NCI-H187 treated with DMSO at 0.1 percent for 48 hours (cell line): ENCODE measurements around the gene SERPINA4.

Experiments used
- DNase-seq: peaks from one replicate; lab custom pipeline; 2025; lab: John Stamatoyannopoulos, UW

Gene SERPINA4, protein sequence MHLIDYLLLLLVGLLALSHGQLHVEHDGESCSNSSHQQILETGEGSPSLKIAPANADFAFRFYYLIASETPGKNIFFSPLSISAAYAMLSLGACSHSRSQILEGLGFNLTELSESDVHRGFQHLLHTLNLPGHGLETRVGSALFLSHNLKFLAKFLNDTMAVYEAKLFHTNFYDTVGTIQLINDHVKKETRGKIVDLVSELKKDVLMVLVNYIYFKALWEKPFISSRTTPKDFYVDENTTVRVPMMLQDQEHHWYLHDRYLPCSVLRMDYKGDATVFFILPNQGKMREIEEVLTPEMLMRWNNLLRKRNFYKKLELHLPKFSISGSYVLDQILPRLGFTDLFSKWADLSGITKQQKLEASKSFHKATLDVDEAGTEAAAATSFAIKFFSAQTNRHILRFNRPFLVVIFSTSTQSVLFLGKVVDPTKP

DNA sequence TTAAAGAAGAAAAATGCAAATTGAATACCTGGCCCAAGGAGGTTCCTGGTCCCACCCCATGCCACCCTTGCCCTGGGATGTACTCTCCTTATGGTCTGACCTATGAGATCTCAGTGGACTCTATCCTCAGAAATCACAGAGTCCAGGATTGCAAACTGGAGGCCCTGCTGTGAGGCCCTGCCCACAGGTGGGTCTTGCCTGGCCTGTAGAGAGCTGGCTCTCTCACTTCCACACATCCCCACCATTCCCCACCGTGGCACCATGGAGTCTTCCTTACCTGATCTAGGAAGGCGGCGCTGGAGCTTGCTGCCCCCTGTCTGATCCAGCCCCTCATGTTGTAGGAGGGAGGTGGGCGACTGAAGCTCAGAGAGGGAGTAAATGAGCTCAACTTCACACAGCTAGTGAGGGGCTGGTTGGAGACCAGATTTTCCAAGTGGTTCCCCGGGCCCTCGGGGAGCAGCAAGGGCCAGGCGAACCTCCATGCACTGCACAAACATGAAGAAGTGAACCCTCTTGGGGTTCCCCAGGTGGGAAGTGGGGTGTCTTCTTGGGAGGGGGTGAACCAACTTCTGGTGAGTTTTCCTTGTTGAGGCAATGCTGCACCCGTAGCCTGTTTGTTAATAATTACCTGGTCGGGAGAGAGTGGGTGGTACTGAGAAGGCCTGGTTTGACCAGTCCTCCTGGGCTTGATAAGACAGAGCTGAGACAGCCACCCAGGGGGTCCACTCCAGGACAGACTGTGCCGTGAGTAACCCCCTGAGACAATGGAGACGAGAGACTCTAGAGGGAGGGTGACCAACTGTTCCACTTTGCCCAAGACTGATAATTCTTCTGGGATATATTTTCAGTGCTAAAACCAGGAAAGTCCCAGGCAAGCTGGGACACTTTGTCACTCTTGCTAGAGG lies at the start of gene SERPINA4:
TSS of gene SERPINA4 (plus strand) at position 692 of the 905 bp plus-strand sequence. CDS start 2,041 bp downstream, outside the sequence.
- DNase-seq, result no peak

DNA sequence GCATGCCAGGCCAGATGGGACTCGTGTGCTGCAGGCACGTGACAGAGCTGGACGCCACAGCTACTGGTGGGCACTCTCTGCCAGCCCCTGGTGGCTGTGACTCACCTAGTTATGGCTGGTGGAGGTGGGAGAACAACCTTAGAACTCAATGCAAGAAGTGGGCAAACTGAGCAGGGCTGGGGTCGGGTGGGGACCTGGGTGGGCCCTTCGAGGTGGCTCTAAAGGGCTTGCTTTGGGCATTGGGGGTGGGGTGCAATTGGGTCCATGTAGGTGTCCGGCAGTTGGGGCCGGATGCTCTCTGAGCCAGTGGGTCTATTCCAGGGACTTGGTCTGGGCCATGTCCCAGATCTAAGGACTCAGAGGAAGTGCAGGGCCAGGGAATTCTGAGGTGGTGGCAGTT lies 46.9 kb upstream of the SERPINA4 start:
- no peak for DNase-seq

DNA sequence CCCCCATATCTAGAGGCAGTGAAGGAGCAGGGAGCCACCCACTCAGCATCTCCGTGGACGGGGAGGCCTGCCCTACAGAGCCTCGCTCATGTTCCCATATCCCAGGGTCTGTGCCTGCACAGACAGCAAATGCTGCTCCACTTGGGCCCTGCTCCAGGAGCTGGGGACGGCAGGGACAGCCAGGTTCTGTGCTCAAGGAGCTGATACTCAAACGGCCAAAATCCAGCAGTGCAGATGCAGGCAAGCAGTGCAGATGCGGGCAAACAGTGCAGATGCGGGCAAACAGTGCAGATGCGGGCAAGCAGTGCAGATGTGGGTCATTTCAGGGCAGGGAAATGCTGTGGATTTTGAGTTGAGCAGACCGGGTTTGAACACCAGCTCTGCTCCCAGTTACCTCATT lies 45.8 kb upstream of the SERPINA4 start:
- DNase-seq, result no peak

DNA sequence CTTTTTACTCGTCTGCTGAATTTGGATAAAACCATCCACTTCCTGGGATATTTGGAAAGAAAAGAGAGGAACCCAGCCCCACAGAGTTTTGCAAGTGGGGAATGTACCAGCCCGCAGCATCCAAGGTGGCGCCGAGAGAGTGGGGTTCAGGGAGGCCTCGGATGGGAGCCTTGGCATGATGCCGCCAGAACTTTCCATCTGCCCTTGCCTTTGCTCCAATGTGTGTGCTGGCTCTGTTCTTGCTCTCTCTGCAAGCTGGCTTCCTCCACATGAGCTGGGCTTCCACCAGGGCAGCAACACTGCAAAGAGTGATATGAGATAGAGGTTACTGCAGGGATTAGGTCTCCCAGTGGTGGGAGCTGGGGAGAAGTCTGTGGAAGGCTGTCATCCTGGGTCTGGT lies 45.4 kb upstream of the SERPINA4 start:
- no peak for DNase-seq

DNA sequence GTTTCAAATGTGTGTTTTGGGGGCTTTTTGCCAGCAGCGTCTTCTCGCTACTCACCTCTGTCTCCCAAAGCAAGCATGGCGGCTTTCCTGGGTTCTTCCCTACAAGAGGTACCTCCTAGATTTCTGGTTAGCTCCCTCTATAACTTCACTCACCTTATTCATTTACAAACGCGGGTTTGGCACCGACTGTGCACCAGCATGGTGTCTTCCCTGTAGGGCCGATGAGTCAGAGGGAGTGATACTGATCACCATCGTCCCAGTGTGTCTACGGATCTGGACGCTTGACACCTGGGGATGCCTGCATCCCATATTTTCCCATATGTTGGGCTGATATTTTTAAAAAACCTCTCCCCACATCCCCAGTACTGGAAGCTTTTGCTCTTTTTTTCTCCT lies 44.0 kb upstream of the SERPINA4 start:
- no peak for DNase-seq

DNA sequence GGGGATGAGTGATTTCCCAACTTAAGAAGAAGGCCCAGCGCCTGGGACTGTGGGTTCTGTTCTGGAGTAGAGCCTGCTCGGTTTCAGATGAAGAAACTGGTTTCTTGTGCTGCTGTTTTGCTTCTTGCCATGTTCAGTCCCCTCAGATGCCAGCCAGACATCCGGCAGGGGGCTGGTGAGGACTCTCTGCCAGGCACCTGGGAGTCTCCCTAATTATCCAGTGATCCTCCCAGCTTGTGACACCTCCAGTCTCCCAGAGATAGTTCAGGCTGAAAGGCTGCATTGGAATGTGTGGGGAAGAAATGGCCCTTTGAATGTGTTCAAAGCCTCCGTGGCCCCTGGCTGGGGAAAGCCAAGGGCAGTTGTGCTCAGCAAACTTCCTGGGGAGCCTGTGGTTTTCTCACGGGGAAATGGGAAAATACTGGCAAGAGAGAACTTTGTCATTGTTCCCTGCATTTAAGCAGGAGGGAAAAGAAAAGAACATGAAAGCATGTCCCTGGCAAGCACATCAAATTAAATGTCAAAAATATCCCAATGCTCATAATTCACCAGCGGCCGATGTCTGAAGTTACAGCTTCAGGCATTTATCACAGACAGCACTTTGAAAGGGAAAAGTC lies 43.5 kb upstream of the SERPINA4 start:
- no peak for DNase-seq

DNA sequence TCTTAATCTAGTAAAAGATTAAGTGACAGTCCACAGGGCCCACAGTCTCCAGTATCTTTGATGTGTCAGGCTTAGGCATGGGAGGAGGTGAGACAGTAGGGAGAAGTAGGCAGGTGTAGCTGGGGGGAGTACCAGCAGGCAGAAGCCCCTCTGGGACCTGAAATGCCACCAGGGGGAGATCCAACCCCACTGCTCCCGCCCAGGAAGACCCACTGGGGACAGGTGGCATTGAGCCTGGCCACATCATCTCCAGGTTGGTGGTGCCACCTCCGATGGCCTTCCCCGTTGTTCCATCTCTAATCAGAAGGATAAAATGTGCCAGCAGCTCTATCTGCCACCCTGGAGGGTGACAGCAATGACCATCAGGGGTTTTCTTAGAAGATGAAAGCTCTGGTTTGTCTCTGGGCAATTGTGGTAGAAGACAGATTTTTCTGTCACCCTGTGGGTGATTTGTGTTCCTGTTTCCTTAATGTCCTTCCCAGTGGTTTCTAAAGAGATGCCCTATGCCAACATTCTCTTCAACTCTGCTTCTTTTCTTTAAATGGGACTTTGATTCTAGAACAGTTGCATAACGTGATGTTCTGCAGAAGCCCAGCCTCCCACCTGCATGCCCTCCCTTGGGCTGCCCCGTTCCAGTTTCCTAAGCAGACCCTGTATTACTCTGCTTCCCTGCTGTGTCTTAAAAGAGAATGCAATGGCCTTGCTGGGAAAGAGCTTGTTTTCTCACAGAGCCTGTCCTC lies 39.7 kb upstream of the SERPINA4 start:
- DNase-seq, result no peak

DNA sequence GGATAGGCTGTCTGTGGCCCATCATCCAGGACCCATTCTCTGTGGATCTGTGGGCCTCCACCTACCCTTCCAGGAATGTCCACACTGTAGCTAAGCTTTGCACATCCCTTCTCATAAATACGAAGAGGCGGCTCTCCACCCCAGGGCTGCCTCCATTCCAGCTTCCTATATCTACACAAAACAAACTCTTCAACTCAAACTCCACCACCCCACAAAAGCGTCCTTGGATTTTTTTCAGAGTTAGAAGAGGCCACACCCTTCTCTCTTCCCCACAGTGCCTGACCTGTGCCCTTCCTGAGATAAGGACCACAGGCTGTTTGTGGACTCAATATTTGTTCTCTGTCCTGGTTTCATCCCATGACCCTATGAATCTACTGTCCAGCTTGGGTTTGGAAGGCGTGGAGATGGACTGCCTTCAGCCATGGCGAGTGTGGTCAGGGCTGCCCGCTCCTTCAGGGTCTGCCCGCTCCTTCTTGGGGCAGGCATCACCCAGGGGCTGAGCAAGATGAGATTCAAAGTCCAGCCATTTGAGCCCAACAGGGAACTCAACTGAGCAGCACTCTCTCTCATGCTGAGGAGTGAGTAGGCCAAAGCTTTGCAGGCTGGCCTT lies 39.0 kb upstream of the SERPINA4 start:
- no peak for DNase-seq

DNA sequence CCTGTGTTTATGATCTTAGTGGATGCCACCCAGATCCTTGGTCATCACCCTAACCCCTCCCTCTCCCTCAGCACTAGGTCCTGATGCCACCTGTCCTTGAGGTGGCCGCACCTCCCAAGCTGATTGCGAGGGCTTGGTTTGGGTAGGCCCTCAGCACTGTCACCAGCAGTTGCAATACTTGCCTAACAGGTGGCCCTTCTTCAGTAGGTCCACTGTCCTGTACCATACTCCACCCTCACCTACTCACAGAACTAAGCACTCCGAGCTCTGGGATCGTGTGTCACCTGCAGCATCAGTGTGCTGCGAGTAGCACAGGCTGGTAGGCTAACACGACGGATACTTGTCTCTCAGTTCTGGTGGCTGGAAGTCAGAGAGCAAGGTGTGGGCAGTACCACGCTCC lies 38.0 kb upstream of the SERPINA4 start:
- DNase-seq, result no peak

DNA sequence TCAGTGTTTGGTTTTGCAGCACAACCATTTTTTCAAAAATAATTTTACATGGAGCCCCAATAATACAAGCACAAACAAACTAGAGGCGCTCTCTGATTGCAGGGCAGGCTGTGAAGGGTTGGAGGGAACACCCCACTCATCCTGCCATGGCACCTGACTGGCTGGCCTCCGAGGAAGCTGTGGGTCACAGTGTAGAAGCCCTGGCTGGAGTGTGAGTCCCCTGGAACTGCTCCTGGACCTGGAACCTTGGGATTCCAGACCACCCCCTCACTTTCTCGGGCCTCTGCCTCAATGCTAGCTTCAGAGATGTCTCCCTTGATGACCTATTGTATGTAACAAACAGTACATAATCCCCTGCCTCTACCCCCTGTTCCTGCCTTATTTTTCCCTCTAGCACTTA lies 37.1 kb upstream of the SERPINA4 start:
- no peak for DNase-seq

DNA sequence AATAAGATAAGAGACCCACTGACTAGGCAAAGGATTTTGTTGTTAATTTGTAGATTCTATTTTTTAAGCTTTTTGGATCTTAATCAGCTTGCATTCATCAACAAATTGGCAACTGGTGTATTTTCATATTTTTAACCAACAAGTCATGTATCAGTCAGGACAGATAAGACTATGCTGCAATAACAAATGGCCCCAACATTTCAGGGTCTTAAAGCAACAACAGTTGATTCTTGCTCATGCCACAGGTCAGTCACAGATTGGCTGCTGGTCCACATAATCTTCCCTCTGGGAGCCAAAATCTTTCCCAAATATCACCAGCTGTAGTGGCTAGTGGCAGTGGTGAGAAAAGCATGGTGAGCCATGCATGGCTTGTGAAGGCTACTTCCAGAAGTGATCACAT lies 30.1 kb upstream of the SERPINA4 start:
- DNase-seq, result no peak

DNA sequence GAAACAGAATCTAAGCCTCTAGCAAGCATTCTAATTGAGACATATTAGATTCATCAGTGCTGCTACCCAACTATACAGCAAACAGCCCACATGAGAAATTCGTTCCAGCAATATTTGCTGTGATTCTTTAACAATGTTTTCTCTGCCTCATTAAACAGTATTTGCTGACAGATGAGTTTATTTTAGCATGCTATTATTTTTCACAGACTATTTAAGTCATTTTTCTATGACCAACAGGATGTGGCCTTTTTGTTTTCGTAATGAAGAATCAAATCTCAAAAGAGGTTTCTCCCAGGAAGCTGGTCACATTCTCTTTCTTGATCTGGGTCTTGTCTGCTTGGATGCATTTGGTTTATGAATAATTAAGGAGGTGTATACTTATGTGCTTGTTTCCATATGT lies 28.8 kb upstream of the SERPINA4 start:
- DNase-seq, result no peak

DNA sequence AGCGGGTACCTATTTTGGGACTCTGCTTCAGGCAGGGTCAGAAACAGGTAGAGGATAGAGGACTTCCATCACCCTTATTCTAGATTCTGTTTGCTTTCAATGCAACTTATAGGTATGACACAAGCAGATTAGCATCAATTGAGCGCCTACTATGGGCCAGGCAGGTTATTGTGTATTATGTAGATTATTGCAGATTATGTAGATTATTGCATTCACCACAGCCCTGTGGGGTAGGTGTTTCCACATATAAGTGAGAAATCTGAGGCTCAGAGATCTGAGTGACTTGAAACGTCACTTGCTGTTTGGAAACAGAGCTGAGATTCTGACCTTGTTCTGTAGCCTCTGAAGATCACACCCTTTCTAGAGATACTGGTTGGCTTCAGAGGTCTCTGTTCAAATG lies 25.7 kb upstream of the SERPINA4 start:
- DNase-seq, result no peak

DNA sequence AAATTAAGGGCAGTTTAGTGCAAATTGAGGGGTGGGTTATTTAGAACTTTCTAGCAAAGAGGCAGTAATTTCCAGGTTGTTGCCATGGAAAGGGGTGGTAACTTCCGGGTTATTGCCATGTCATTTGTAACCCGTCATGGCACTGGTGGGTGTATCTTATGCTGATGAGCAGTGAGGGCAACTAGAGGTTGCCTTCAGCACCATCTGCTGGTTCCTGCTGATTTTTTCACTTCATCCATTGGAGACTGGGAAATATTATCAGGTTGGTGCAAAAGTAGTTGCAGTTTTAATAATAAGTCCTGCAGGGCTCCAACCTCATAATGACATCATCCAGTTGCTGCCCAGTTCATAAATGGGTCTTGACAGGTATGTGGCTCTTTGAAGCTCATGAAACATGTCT lies 24.4 kb upstream of the SERPINA4 start:
- no peak for DNase-seq

DNA sequence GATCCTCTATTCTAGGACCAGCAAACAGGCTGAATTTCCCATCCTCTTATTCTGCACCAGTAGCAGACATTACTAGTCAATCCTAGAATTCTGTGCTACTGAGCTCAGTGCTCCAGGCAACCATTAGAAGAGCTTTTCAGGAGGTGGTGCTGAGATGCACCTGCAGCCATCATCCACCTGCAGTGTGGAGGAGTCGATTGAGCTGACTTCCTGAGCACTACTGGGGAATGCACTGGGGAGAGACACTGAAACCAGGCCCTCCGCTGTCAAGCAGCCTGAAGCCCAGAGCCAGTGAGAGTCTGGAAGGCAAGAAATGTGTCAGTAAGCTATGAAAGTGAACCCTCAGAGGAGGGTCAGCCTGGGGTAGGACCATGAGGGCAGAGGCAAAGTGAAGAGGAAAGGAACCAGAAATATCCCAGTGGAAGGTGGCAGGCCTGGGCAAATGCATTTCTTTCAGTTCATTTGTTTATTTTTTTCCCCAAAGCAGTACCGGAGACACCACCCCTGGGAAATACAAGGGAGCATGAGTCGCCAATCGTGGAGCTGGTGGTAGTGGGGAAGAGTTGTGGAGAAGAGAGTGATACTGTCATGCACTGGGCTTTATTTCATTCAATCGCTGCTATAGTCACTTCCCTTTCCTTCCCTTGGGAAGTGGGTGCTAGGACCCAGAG lies 23.0 kb upstream of the SERPINA4 start:
- no peak for DNase-seq

DNA sequence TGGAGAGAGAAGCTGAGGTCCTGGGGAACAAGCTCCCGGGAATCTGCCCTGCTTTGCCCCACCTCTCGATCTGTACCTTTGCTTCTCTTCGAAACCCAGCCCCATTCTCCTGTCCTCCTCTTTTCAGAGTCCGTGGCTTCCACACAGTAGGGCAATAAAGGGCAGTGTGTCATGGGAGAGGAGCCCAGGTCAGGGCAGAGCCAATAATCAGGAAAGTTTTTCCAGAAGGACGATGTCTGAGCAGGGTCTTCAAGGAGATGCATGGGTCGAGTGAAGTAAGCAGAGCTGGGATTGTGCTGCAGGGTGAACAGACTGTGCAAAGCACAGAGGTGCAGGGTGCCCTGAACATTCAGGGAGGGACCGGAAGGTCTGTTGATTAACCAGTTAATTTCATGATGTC lies 22.1 kb upstream of the SERPINA4 start:
- no peak for DNase-seq

DNA sequence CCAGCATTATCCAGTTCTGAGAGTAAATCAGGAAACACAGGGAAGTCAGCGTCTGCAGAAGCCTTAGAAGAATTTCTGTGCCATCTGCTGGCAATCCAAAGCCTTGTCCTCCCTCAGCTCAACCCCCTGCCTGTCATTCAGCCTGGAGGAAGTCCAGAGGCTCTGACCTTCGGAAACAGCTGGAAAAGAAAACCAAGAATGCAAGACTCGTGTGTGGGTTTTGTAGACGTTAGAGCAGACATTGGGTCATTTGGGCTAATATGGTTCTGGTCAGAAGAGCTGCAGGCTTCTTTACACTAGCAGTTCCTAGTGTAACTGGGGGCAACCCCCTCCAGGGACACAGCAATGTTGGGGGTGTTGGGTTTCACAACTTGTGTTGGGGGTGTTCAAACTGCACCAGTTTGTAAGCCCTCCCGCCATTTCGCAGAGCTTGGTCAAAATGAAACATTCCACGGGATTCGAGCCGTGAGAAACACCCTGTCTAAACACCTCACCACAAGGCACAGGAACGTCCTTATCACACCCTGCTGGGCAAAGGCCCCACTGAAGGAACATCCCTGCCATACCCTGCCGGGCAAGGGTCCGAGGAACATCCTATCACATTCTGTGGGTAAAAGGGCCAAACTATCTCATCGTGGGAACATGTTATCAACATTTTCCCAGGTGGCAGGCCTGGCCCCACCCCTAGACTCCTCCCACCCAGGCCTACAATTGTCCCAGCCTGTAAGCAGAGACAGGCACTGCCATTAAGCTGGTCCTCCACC lies 21.0 kb upstream of the SERPINA4 start:
- no peak for DNase-seq

DNA sequence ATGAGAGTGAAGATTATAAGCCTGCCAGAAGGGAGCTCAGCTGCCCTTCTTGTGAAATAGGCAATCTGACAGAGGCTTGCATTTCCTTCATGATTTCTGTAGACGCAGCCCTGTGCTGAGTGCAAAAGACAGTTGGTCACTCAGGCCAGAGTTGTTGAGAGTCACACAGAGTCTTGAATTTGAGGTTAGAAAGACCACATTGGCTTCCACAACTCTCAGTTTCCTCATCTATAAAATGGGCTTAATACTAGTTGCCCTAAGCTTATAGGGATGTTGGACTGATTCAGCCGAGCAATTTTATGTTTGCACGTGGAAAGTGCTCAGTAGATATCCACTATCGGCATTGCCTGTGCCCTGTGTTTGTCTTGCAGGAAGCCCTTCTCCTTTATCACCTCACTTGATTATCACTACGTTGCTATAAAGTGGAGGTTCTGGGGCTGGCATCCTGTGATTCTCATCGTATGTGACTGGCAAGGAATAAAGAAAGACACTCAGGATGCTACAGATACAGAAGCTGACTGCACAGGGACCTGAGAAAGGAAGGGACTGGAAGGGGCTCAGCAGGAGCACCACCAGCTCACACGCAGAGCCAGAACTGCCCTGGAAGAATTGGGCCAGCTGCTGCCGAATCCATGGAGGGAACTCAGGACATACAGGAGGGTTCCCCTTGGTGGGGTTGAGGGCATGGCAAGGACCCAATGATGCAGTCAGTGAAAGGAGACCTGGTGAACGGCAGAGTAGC lies 19.8 kb upstream of the SERPINA4 start:
- no peak for DNase-seq

DNA sequence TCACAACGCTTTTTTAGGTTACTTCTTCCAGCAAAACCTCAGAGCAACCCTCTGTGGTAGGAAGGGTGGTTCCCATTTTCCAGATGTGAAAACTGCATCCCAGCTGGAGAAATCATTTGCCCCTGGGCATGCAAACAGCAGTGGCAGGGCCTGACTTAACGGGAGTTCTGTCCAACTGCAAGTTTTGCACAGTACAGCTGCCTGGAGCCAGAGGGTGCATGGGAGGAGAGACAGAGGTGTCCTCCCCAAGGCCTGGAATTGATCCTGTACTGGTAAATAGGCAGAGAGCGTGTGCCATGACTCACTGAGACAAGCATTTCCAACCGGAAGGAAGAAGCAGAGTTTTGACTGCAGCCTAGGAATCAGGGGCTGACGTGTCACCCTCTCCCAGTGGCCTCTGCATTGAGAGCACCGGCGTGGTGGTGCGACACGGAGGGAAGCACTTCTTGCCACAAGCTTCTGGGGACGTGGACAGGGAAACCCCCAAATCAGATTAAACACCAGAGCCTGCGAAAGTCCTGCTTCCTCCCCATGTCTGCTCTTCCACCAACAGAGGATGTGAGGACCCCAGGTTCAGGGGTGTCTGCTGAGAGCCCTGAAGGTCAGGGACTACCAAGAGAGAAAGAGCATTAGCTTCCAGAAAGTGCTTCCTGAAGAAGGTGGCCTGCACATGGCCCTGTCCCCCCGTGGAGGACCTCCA lies 19.0 kb upstream of the SERPINA4 start:
- no peak for DNase-seq
